Panc1 (cell line): Measurements from ENCODE around the gene MICA. TPM values are rescaled to one million over a fixed set of nuclear protein-coding genes. Genes with fewer than 3 reads are reported as not detected.
"Not testable (repeated sequence)": the region's sequence is repeated elsewhere in the genome, so short reads cannot be mapped to it uniquely, and the experiment has no call there.

Experiments
- ATAC-seq: fragments of 200-7000 bp; cut with Tn5 transposase; 2 replicates; pipeline ENCODE4 v1.9.1; 2020; ENCODE audit warnings: mild to moderate bottlenecking, moderate library complexity
- BruUV-seq: library from RNA; stranded (reverse); fragments of 400-500 nt; replicated peaks from 2 replicates; lab custom pipeline; 2021; lab: Mats Ljungman, UMichigan
- CTCF ChIA-PET: fragments of 300-600 bp; sonication (Branson Sonifier 250); formaldehyde crosslinking; loops from one replicate; lab custom pipeline; 2022; ENCODE audit warnings: antibody characterized with exemption; lab: Charles Lee
- POLR2A ChIA-PET: fragments of 300-600 bp; sonication (Branson Sonifier 250); formaldehyde crosslinking; loops from one replicate; lab custom pipeline; 2022; ENCODE audit warnings: antibody characterized with exemption; lab: Charles Lee
- DNase-seq: peaks from one replicate; pipeline ENCODE4 v3.0.0-alpha.2; 2010; ENCODE audit warnings: low read depth, low spot score
- H3K27ac ChIP-seq: 2 replicates; pipeline ENCODE4 v1.5.1; 2011; ENCODE audit warnings: mild to moderate bottlenecking, low read length, inconsistent platforms
- H3K27me3 ChIP-seq: fragments of 200-500 bp; sonication (Bioruptor generic); 2 replicates; pipeline ENCODE4 v1.6.0; 2014; ENCODE audit warnings: low read length, inconsistent platforms; ENCODE audit not compliant: control insufficient read depth, insufficient read depth
- H3K36me3 ChIP-seq: fragments of 200-500 bp; sonication (Bioruptor generic); 2 replicates; pipeline ENCODE4 v1.5.1; 2014; ENCODE audit warnings: inconsistent platforms, mild to moderate bottlenecking, low read length, moderate library complexity; ENCODE audit not compliant: control insufficient read depth, insufficient read depth
- H3K4me1 ChIP-seq: 2 replicates; pipeline ENCODE4 v1.5.1; 2011; ENCODE audit warnings: inconsistent platforms, mild to moderate bottlenecking, low read length, moderate library complexity; ENCODE audit not compliant: control insufficient read depth, insufficient read depth
- H3K4me3 ChIP-seq, 2 experiments: 2 replicates each; pipeline ENCODE4 v1.5.1; 2011 to 2012; ENCODE audit warnings: low read depth in 2 of 2, low read length in 2 of 2, mild to moderate bottlenecking in 2 of 2, inconsistent platforms in 1 of 2, moderate library complexity in 1 of 2
- H3K9me3 ChIP-seq: fragments of 200-500 bp; sonication (Bioruptor generic); 2 replicates; pipeline ENCODE4 v1.5.1; 2014; ENCODE audit warnings: low read depth, mild to moderate bottlenecking, inconsistent platforms, low read length, moderate library complexity; ENCODE audit not compliant: control insufficient read depth, insufficient read depth
- CTCF ChIP-seq: fragments of 450-650 bp; IDR thresholded peaks from 2 replicates; pipeline ENCODE4 v1.5.1; 2017; ENCODE audit warnings: mild to moderate bottlenecking
- POLR2AphosphoS5 ChIP-seq: IDR thresholded peaks from 2 replicates; pipeline ENCODE4 v1.6.1; 2012; ENCODE audit warnings: mild to moderate bottlenecking, low read depth, low read length, moderate library complexity
- SIN3A ChIP-seq: IDR thresholded peaks from 2 replicates; pipeline ENCODE4 v1.6.1; 2012; ENCODE audit warnings: low read depth, mild to moderate bottlenecking, low read length, moderate library complexity, borderline replicate concordance; ENCODE audit not compliant: insufficient read depth
- TCF7L2 ChIP-seq: IDR thresholded peaks from 2 replicates; pipeline ENCODE4 v1.6.1; 2011; ENCODE audit warnings: mild to moderate bottlenecking, low read depth, low read length, inconsistent platforms
- in situ Hi-C: cut with HindIII; loops from 2 replicates; pipeline ENCODE4 v1.10.0; 2016; ENCODE audit warnings: low sequenced_read_pairs, low pct_unique_long_range_greater_than_20kb
- intact Hi-C: fragments of 100-400 bp; cut with micrococcal nuclease; formaldehyde crosslinking; loops from one replicate; pipeline ENCODE4 v1.10.0; 2022; ENCODE audit not compliant: unreplicated experiment
- total RNA-seq: library from RNA; stranded (reverse); gene quantifications from one replicate; pipeline ENCODE4 v1.2.1, GENCODE V29; 2021; ENCODE audit not compliant: unreplicated experiment
- TF ChIP-seq, protein P1 (sequence below), 2 experiments: IDR thresholded peaks; 2 replicates each; pipeline ENCODE4 v1.6.1; 2011 to 2012; ENCODE audit warnings: low read depth in 2 of 2, control low read depth in 1 of 2, low read length in 1 of 2, mild to moderate bottlenecking in 1 of 2, moderate library complexity in 1 of 2; ENCODE audit not compliant: insufficient read depth in 1 of 2

Gene MICA
- total RNA-seq, 1 experiment from 2014 or later: 33.9 TPM

GRCh38 chr6:31452859-31453258 is 49.5 kb downstream of the MICA start:
- Histone ChIP-seq H3K4me3 (no peak overlapping the region), H3K27ac (no peak overlapping the region), H3K4me1 (no peaks in the 10 kb centered on the region), H3K27me3 (peaks cover 6% of the 10 kb centered on the region; the same call in 1 of the 2 replicates), H3K36me3 (no peaks in the 10 kb centered on the region), H3K9me3 (no peaks in the 10 kb centered on the region)
- DNase-seq: no peak
- intact Hi-C loops: no loop called here
- ATAC-seq: no peak
- ChIA-PET CTCF (interaction anchor here (0.5 to 1.6 kb wide), 2 partner anchors 10 to 54 kb away, joined by 3 to 4 read pairs; no protein-coding TSS in a partner anchor), POLR2A (no interaction called here)
- BruUV-seq: no TSS peak
- in situ Hi-C loops: no loop called here
- TF ChIP-seq TCF7L2: no peak

DNA sequence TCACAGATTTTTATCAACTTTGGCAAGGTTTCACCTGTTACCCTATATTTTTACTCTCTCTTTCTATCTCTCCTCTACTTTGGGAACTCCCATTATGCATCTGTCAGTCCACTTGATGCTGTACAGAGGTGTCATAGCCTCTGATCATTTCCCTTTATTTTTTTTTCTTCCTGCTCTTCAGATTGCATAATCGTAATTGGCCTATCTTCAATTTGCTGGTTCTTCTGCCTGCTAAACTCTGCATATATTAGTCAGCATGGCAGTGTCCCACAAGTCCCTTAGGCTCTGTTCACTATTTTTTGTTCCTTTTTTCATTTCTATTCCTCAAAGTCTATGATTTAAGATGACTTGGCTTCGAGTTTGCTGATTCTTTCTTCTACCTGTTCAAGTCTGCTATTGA is 49.9 kb downstream of the MICA start:
- Histone ChIP-seq H3K4me1 (no peaks in the 10 kb centered on the region), H3K27ac (no peak overlapping the region), H3K9me3 (no peaks in the 10 kb centered on the region), H3K27me3 (peaks cover 6% of the 10 kb centered on the region; the same call in 1 of the 2 replicates), H3K36me3 (no peaks in the 10 kb centered on the region), H3K4me3 (no peak overlapping the region)
- ATAC-seq (no peak), DNase-seq (no peak)
- POLR2A ChIA-PET: no interaction called here
- TF ChIP-seq POLR2AphosphoS5: no peak
- TF ChIP-seq TCF7L2: no peak
- no peak for TF ChIP-seq CTCF
- no peak for TF ChIP-seq SIN3A
- in situ Hi-C loops: no loop called here
- BruUV-seq: no TSS peak
- CTCF ChIA-PET: no interaction called here
- intact Hi-C loops: no loop called here

GRCh38 chr6:31459864-31460263 is 56.5 kb downstream of the MICA start:
- H3K27ac ChIP-seq, H3K27me3 ChIP-seq, H3K9me3 ChIP-seq, intact Hi-C loops, in situ Hi-C loops, H3K36me3 ChIP-seq, H3K4me1 ChIP-seq, POLR2A ChIA-PET, BruUV-seq, ATAC-seq, CTCF ChIA-PET, H3K4me3 ChIP-seq, DNase-seq: not testable (repeated sequence)

DNA sequence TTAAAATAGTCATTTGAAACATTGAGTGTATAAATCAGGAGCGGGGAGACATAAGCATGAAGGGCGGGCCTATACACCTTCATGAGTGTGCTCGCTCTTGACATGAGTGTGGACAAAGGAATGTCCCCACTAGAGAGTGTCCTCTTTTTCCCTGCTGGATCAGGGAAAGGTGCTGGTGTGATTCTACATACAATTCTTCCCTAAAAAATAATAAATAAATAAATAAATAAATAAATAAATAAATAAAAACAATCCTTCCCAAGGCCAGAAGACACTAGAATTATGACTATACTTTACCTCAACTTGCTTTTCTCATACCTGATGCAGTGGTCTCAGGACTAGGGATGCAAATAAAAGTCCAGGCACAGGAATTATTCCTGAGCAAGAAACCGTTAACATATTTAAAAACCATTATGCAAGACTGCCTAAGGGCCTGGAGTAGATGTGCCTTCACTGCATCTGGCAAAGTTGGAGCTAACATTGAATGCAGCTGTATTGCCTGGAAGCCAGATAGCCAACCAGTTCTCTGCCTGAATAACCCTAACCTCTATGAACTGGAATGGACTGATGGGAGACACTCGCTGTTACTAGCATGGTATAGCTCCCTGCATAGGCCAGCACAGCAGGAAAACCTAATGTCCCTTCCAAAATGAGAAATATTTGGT is 57.1 kb downstream of the MICA start:
- ATAC-seq (no peak), DNase-seq (no peak)
- no peak overlapping the region for H3K4me3 ChIP-seq
- no peaks in the 10 kb centered on the region; the same call in 1 of the 2 replicates for H3K27me3 ChIP-seq
- in situ Hi-C loops: no loop called here
- no TSS peak for BruUV-seq
- POLR2A ChIA-PET: no interaction called here
- no peaks in the 10 kb centered on the region for H3K36me3 ChIP-seq
- CTCF ChIA-PET: interaction anchor here (0.9 kb wide), 1 partner anchor 18 kb away, joined by 3 read pairs; no protein-coding TSS in a partner anchor
- no peaks in the 10 kb centered on the region for H3K9me3 ChIP-seq
- no peak overlapping the region for H3K27ac ChIP-seq
- TF ChIP-seq TCF7L2: no peak
- no peak for TF ChIP-seq SIN3A
- no peak for TF ChIP-seq POLR2AphosphoS5
- TF ChIP-seq, protein P1, sequence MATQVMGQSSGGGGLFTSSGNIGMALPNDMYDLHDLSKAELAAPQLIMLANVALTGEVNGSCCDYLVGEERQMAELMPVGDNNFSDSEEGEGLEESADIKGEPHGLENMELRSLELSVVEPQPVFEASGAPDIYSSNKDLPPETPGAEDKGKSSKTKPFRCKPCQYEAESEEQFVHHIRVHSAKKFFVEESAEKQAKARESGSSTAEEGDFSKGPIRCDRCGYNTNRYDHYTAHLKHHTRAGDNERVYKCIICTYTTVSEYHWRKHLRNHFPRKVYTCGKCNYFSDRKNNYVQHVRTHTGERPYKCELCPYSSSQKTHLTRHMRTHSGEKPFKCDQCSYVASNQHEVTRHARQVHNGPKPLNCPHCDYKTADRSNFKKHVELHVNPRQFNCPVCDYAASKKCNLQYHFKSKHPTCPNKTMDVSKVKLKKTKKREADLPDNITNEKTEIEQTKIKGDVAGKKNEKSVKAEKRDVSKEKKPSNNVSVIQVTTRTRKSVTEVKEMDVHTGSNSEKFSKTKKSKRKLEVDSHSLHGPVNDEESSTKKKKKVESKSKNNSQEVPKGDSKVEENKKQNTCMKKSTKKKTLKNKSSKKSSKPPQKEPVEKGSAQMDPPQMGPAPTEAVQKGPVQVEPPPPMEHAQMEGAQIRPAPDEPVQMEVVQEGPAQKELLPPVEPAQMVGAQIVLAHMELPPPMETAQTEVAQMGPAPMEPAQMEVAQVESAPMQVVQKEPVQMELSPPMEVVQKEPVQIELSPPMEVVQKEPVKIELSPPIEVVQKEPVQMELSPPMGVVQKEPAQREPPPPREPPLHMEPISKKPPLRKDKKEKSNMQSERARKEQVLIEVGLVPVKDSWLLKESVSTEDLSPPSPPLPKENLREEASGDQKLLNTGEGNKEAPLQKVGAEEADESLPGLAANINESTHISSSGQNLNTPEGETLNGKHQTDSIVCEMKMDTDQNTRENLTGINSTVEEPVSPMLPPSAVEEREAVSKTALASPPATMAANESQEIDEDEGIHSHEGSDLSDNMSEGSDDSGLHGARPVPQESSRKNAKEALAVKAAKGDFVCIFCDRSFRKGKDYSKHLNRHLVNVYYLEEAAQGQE (IDR thresholded peaks at IDR 0.05; ENCODE audit: insufficient read depth in 1 of 2, low read depth in 2 of 2, low read length in 1 of 2): no peak
- no peak for TF ChIP-seq CTCF
- intact Hi-C loops: no loop called here
- H3K4me1 ChIP-seq: peaks cover 4% of the 10 kb centered on the region
